Measurements from ENCODE around the gene WASHC4.

Gene WASHC4

DNA sequence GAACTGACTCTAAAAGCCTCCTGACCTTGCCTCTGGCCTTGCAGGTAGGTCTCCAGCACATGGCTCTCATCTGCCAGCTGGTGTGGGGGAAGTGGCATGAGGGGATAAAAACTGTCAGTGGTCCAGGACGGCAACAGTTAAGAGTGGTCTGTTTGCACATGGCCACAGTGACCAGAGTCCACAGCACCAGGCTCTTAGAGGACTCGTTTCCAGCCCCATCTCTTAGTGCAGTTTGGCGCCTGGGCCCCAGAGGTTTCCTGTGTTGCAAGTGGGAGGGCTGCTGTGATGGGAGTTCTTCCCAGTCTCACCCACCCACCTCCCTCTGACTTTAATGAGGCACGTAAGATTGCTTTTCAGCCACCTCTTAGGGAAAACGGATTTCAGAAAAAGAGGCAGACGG, 91.4 kb downstream of the WASHC4 start:
- TF ChIP-seq CTCF (conservative IDR thresholded peaks at IDR 0.05; ENCODE audit: low read length): no peak
- no peak for DNase-seq (ENCODE audit: low read depth)
- H3K4me3 ChIP-seq (ENCODE audit: low read length): no peak overlapping the region

DNA sequence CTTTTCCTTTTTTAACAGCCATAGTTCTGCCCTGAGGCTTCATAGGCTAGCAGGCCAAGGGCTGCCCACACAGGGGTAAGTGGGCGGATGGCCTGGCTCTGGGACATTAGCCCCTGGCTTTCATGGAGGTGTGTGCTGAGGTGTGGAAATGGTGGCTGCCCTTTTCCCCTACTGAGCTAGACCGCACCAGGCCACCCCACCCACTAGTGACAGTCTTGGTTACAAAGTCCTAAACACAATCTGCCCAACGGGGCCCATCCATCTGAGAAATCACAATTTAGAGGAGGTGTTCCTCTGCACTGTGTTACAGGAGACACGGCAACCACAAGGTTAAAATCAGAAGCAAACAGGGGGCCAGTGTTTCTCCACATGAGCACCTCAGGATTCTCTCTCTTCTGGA, 92.9 kb downstream of the WASHC4 start:
- no peak for DNase-seq (ENCODE audit: low read depth)
- no peak overlapping the region for H3K4me3 ChIP-seq (ENCODE audit: low read length)
- no peak for TF ChIP-seq CTCF (conservative IDR thresholded peaks at IDR 0.05; ENCODE audit: low read length)

DNA sequence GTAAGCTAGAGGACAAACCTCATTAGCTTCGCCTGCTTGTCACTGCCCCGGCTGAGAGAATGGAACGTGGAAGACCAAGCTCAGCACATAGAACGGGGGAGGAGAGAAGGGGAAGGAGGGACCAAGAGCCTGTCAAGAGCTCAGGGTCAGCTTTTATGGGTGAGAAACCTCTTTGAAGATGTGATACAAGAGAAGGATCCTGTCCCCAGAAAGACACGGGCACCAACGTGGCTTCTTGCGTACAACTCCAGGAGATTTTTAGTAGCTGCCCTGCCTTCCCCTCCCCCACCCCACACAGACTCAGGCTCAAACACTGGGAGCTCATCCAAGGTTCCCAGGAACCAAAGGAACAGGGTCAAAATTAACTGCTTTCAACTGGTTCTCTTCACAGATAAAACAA, 93.8 kb downstream of the WASHC4 start:
- no peak overlapping the region for H3K4me3 ChIP-seq (ENCODE audit: low read length)
- TF ChIP-seq CTCF (conservative IDR thresholded peaks at IDR 0.05; ENCODE audit: low read length): no peak
- no peak for DNase-seq (ENCODE audit: low read depth)

DNA sequence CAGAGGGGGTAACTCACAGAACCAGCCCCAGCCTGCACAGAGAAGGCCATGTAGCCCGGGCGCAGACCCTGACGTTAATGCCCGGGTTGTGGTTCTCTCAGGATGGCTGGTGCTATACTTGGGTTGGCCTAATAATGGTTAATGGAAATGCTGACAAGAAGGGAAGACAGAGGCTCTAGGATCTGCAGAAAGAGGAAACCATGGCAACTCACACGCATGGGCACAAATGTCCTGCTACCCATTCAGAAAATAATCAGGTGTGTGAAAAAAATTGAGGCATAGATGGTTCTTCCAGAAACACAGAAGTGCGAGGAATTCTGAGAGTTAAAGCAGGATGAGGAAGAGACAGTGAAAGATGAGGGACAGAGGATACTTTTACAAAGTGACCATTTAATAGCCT, 94.7 kb downstream of the WASHC4 start:
- no peak overlapping the region for H3K4me3 ChIP-seq (ENCODE audit: low read length)
- TF ChIP-seq CTCF (conservative IDR thresholded peaks at IDR 0.05; ENCODE audit: low read length): no peak
- no peak for DNase-seq (ENCODE audit: low read depth)

DNA sequence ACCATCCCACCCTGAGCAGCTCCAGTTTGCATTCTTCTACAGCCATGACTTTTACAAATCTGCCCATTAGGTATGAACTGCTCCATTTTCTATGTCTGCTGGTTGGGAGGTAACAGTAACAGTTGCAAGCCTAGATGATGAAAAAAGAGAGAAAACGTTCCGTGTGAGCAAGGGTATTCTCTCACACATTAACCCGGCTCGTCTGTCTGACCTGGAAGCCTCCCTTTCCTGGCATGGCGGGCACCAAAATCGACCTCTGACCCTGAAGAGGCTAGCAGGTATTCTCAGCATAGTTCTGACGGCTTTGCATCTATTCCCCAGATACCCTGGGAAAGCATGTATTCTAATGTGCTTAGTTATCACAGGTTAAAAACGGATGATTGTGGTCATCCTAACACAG, 96.6 kb downstream of the WASHC4 start:
- no peak for DNase-seq (ENCODE audit: low read depth)
- TF ChIP-seq CTCF (conservative IDR thresholded peaks at IDR 0.05; ENCODE audit: low read length): no peak
- no peak overlapping the region for H3K4me3 ChIP-seq (ENCODE audit: low read length)

DNA sequence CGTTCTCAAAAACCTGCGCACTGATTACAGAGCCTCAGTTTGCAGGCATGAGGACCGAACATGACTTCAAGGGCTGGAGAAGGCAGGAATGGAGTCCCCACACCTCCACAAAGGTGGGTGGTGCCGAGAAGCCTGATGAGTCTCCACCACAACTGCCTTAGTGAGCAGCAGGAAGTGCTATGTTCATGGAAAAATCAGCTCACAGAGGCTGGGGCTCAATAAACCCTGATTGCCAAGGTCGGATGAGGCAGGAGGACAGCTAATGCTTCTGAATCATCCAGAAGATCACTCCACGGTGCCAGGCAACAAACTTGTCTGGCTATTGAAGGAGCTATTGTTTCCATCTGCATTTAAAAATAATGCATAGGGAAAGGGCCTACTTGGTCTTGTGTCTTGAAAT, 97.4 kb downstream of the WASHC4 start:
- no peak overlapping the region for H3K4me3 ChIP-seq (ENCODE audit: low read length)
- TF ChIP-seq CTCF (conservative IDR thresholded peaks at IDR 0.05; ENCODE audit: low read length): no peak
- DNase-seq (ENCODE audit: low read depth): peak; percentile 81

DNA sequence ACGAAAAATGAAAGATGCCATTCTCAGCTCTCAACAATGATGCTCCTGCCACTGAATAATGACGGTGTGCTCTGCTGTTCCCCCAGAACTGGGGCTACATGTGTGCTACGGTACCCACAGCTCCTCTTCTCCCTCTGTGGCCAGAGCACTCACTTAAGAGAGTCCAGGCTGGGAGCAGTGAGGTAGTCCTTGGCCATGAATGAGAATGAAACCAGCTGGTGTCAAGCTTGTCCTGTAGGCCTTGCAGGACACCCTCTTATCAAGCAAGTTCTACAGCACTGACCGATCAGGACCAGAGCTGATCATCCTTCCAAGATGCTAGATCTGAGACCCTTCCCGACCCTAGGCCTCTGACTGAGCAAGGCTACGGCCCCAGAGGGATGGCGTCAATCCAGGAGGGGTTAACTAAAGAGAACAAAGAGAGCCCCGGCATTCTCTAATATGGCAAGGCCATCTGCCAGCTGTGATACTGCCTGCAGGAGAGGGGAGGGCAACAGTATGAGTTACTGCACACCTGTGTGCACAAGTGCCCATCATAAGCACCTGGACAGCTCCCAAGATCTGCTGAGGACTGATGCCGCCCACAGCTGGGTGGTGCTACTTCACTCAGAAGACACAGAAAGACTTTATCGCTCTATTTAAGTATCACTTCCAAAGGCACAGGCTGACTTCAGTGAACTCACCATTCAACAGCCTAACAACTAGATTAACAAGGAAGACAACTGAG, 98.0 kb downstream of the WASHC4 start:
- TF ChIP-seq CTCF (conservative IDR thresholded peaks at IDR 0.05; ENCODE audit: low read length): no peak
- no peak for DNase-seq (ENCODE audit: low read depth)
- H3K4me3 ChIP-seq (ENCODE audit: low read length): no peak overlapping the region

Measured in AG10803 (cell line).